ENCODE data around the gene RGS7.

DNA sequence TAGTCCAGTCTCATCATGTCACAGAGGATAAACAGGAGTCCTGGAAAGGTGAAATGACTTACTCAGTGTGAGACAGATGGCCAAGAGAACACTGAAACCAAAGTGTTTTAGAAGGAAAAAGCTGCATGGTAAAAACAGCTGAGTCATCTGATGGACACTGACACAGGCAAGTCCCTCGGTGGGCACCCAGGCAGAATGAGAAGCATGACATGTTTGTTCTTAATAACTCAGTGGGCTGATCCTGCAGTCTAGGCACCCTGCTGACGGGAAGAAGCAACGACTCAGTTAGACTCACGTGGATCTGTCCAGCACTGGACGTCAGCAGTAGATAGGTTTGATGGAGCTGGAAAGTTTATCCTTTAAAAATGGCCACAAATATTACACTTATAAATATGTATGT is 116.9 kb downstream of the RGS7 start:
- TF ChIP-seq, protein P1, sequence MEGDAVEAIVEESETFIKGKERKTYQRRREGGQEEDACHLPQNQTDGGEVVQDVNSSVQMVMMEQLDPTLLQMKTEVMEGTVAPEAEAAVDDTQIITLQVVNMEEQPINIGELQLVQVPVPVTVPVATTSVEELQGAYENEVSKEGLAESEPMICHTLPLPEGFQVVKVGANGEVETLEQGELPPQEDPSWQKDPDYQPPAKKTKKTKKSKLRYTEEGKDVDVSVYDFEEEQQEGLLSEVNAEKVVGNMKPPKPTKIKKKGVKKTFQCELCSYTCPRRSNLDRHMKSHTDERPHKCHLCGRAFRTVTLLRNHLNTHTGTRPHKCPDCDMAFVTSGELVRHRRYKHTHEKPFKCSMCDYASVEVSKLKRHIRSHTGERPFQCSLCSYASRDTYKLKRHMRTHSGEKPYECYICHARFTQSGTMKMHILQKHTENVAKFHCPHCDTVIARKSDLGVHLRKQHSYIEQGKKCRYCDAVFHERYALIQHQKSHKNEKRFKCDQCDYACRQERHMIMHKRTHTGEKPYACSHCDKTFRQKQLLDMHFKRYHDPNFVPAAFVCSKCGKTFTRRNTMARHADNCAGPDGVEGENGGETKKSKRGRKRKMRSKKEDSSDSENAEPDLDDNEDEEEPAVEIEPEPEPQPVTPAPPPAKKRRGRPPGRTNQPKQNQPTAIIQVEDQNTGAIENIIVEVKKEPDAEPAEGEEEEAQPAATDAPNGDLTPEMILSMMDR (IDR thresholded peaks at IDR 0.05 in 4 of 5, conservative IDR thresholded peaks at IDR 0.05 in 1 of 5) = no peak
- TF ChIP-seq POLR2A (IDR thresholded peaks at IDR 0.05) = no peak
